ENCODE results near the gene DHDDS. TPM values are rescaled to one million over a fixed set of nuclear protein-coding genes. Genes with fewer than 3 reads are reported as not detected.

DHDDS gene
- total RNA-seq, 4 donors from 2014 or later, result 7.1 to 42.6 (median 26.6) TPM

DNA sequence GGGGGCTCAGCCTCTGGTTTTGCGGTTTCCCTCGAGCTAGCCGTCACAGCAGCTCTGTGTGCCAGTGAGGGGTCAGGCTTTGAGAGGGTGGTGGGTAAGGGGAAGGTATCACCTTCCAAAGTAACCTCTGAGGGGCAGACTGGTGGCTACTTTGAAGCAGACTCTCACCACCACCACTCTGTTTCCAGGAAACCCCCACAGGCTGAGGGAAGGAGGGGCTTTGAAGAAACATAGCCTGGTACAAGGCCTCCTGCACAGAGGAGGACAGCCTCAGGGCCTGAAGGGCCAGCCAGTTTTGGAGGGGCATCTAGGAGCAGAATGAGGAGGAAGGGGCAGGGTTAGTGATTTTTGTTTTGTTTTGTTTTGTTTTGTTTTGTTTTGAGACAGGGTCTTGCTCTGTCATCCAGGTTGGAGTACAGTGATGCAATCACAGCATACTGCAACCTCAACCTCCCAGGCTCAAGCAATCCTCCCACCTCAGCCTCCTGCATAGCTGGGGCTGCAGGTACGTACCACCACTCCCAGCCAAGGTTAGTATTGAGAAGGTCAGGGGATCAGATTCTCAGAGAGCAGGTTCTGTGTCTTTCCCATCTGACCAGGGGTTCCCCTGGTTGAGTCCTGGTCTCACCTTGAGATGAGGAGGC is 42.4 kb upstream of the DHDDS start:
- H3K27me3 ChIP-seq, result no peaks in the 10 kb centered on the region

DNA sequence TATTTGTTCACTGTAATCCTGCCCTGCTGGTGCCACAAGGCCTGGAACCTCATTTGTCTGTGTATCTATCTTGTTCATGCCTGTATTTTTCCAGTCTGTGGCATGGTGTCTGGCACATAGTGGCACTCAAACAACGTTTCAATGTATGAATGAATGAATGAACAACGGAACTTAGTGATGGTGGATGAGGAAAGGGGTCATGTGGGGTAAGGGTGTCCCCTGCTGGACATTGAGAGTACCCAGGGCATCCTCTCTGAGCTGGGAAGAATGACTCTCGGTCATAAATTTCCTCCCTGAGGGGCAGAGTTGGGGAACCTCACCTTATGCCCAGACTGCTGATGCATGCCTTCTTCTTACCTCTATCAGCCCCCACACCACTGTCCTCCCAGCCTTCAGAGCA is 40.7 kb upstream of the DHDDS start:
- no peak overlapping the region for H3K4me3 ChIP-seq
- H3K4me1 ChIP-seq, result no peaks in the 10 kb centered on the region
- no peaks in the 10 kb centered on the region for H3K27me3 ChIP-seq
- H3K9me3 ChIP-seq, result no peaks in the 10 kb centered on the region
- intact Hi-C loops (cut with DNase I; ENCODE audit: low total_unique reads), result no loop called here
- no peak overlapping the region for H3K27ac ChIP-seq
- no peak for DNase-seq
- TF ChIP-seq, protein P1, sequence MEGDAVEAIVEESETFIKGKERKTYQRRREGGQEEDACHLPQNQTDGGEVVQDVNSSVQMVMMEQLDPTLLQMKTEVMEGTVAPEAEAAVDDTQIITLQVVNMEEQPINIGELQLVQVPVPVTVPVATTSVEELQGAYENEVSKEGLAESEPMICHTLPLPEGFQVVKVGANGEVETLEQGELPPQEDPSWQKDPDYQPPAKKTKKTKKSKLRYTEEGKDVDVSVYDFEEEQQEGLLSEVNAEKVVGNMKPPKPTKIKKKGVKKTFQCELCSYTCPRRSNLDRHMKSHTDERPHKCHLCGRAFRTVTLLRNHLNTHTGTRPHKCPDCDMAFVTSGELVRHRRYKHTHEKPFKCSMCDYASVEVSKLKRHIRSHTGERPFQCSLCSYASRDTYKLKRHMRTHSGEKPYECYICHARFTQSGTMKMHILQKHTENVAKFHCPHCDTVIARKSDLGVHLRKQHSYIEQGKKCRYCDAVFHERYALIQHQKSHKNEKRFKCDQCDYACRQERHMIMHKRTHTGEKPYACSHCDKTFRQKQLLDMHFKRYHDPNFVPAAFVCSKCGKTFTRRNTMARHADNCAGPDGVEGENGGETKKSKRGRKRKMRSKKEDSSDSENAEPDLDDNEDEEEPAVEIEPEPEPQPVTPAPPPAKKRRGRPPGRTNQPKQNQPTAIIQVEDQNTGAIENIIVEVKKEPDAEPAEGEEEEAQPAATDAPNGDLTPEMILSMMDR (IDR thresholded peaks at IDR 0.05), result no peak
- no peak for TF ChIP-seq POLR2A (IDR thresholded peaks at IDR 0.05)
- H3K36me3 ChIP-seq, result no peaks in the 10 kb centered on the region

More for the DNA sequence above, 42.4 kb upstream of the DHDDS start:
- Histone ChIP-seq H3K36me3 (no peaks in the 10 kb centered on the region), H3K9me3 (no peaks in the 10 kb centered on the region), H3K27ac (no peak overlapping the region), H3K4me3 (no peak overlapping the region), H3K4me1 (no peaks in the 10 kb centered on the region)
- no peak for DNase-seq
- intact Hi-C loops (cut with DNase I; ENCODE audit: low total_unique reads), result no loop called here
- TF ChIP-seq POLR2A (IDR thresholded peaks at IDR 0.05), result no peak
- TF ChIP-seq, protein P1 (IDR thresholded peaks at IDR 0.05), result no peak

GRCh38 chr1:26395754-26396153 is 36.4 kb upstream of the DHDDS start:
- H3K4me3 ChIP-seq, result no peak overlapping the region
- intact Hi-C loops (cut with DNase I; ENCODE audit: low total_unique reads), result no loop called here
- no peak overlapping the region for H3K27ac ChIP-seq
- no peak for TF ChIP-seq POLR2A (IDR thresholded peaks at IDR 0.05)
- TF ChIP-seq, protein P1 (IDR thresholded peaks at IDR 0.05), result no peak
- no peaks in the 10 kb centered on the region for H3K36me3 ChIP-seq
- H3K9me3 ChIP-seq, result no peaks in the 10 kb centered on the region
- no peaks in the 10 kb centered on the region for H3K4me1 ChIP-seq
- H3K27me3 ChIP-seq, result no peaks in the 10 kb centered on the region
- DNase-seq, result no peak

DNA sequence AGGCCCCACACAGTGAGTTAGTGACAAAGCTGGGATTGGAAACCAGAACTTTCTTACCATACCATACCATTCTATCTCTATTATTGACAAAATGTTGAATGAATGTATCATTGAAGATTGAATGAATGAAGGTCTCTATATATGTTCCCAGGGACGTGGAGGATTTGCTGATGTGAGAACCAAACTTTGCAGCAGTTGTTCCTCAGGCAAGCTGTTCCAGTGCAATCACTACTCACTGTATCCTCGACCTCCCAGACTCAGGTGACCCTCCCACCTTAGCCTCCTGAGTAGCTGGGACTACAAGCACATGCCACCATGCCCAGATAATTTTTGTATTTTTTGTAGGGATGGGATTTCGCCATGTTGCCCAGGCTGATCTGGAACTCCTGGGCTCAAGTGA is 33.1 kb upstream of the DHDDS start:
- H3K4me1 ChIP-seq, result no peaks in the 10 kb centered on the region
- H3K4me3 ChIP-seq, result no peak overlapping the region
- H3K27me3 ChIP-seq, result no peaks in the 10 kb centered on the region
- TF ChIP-seq POLR2A (IDR thresholded peaks at IDR 0.05), result no peak
- TF ChIP-seq, protein P1 (IDR thresholded peaks at IDR 0.05), result no peak
- no peak for DNase-seq
- intact Hi-C loops (cut with DNase I; ENCODE audit: low total_unique reads), result no loop called here
- H3K36me3 ChIP-seq, result no peaks in the 10 kb centered on the region
- H3K27ac ChIP-seq, result no peak overlapping the region
- no peaks in the 10 kb centered on the region for H3K9me3 ChIP-seq

GRCh38 chr1:26401891-26402290 is 30.2 kb upstream of the DHDDS start:
- no peaks in the 10 kb centered on the region for H3K9me3 ChIP-seq
- intact Hi-C loops (cut with DNase I; ENCODE audit: low total_unique reads), result no loop called here
- no peaks in the 10 kb centered on the region for H3K36me3 ChIP-seq
- H3K27ac ChIP-seq, result no peak overlapping the region
- TF ChIP-seq, protein P1 (IDR thresholded peaks at IDR 0.05), result no peak
- TF ChIP-seq POLR2A (IDR thresholded peaks at IDR 0.05), result no peak
- no peak for DNase-seq
- H3K27me3 ChIP-seq, result no peaks in the 10 kb centered on the region
- no peak overlapping the region for H3K4me3 ChIP-seq
- no peaks in the 10 kb centered on the region for H3K4me1 ChIP-seq

All from uterus (tissue), 4 donors.